GM18861 (cell line): Measurements from ENCODE around the gene PSD4.

Experiments
- ATAC-seq: cut with Tn5 transposase; IDR thresholded peaks from one replicate; pipeline ENCODE4 v1.9.1; 2021; ENCODE audit not compliant: unreplicated experiment

The PSD4 gene

DNA sequence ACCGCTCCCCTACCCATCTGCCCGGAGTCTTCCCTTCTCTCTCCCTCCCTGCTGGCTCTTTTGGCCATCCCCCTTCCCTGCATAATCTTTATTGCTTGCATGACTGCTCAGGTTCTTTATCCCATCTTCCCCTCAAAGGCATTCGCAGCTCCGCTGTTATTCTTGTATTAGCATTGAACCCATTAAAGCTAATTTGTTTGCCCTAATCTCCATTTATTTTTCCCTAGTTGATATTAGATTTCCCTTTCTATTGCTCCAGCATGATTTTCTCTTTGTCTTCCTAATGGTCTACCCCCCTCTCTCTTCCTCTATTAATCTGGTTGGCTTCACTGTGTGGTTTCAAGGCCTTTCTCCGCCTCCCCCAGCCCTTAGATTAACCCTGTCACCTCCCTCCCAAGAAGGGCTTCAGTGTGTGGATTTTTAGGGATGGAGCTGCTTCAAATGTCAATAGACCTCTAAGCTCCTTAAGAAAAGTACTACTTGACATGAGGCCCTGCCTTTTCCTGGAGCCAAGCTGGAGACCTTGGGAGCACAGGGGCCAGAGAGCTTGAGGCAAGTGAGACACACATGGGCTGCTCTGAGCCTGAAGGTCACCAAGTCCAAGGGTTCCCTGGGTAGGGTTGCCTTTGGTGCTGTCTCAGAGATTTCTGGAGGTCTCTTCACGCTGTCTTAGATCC is 84.8 kb downstream of the PSD4 start:
- ATAC-seq = no peak
